T-helper 2 cell treated with Interferon-gamma antibody and Interleukin-4, amounts not matched to agents 5 μg/mL and 100 μg/mL, for 36 hours (primary cell): ENCODE results near the gene CALCOCO1.

ENCODE experiments used
- DNase-seq: peaks from one replicate; pipeline ENCODE4 v3.0.0; 2021; ENCODE audit warnings: low spot score
- H3K27ac Mint-ChIP-seq: one replicate; pipeline ENCODE4 v1.8.0; 2021; ENCODE audit warnings: mild to moderate bottlenecking, mixed read lengths
- H3K27me3 Mint-ChIP-seq: one replicate; pipeline ENCODE4 v1.8.0; 2021; ENCODE audit warnings: low read depth, mixed read lengths
- H3K36me3 Mint-ChIP-seq: one replicate; pipeline ENCODE4 v1.8.0; 2021; ENCODE audit warnings: low read depth, mixed read lengths
- H3K4me1 Mint-ChIP-seq: one replicate; pipeline ENCODE4 v1.8.0; 2021; ENCODE audit warnings: low read depth, mixed read lengths
- H3K4me3 Mint-ChIP-seq: one replicate; pipeline ENCODE4 v1.8.0; 2022; ENCODE audit warnings: mild to moderate bottlenecking, moderate library complexity, mixed read lengths
- H3K9me3 Mint-ChIP-seq: one replicate; pipeline ENCODE4 v1.8.0; 2021; ENCODE audit warnings: mixed read lengths

CALCOCO1 gene

DNA sequence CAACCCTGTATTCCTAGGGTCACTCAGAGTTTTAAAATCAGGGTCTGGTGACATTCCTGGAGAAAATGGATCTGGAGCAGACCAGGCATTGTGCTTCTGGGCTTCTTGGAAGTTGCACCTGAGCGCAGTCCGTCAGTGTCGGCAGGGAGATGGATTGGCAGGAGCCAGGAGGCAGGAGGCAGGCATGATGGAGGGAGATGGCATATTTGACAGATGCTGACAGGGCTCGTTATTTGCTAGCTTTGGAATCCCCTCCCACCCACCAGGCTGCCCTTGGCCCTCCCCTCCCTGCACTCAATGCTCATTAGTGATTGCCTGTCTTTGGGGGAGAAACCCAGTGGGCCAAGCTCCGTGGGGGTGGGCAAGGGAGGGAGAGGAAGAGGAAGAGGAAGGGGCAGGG is 19.8 kb upstream of the CALCOCO1 start:
- Mint-ChIP-seq H3K27ac (no peak overlapping the region), H3K27me3 (peaks cover 33% of the 10 kb centered on the region)

DNA sequence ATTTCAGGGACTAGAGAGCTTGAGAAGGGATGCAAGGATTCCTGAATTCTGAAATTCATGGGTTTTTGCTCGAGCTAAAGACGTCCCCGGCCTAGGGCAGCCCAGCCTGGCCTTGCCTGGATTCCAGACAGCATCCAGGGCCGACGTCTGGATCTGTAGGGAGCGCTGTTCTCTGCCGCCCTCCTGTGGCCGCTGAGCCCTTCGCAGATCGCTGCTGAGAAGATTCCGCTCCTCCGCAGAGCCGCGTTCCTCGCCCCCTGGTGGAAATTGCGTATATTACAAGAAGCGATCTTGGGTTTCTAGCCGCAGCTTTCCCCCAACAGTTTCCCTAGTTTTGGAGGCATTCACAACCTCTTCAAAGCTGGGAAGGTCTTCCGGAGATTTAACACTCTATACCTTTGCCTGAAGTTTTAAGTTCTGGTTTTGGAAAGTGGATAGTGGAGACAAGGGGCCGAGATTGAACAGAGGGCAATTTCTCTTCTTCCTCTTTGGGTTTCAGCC is 19.4 kb upstream of the CALCOCO1 start:
- peak; percentile 78 for DNase-seq
- H3K4me3 Mint-ChIP-seq, result no peak overlapping the region
- H3K27ac Mint-ChIP-seq, result no peak overlapping the region
- H3K36me3 Mint-ChIP-seq, result no peaks in the 10 kb centered on the region
- peaks cover 16% of the 10 kb centered on the region for H3K4me1 Mint-ChIP-seq
- H3K27me3 Mint-ChIP-seq, result peaks cover 33% of the 10 kb centered on the region
- H3K9me3 Mint-ChIP-seq, result no peaks in the 10 kb centered on the region

More for the DNA sequence above, 19.8 kb upstream of the CALCOCO1 start:
- Mint-ChIP-seq H3K9me3 (no peaks in the 10 kb centered on the region), H3K36me3 (no peaks in the 10 kb centered on the region), H3K4me3 (no peak overlapping the region), H3K4me1 (peaks cover 18% of the 10 kb centered on the region)
- DNase-seq, result no peak

DNA sequence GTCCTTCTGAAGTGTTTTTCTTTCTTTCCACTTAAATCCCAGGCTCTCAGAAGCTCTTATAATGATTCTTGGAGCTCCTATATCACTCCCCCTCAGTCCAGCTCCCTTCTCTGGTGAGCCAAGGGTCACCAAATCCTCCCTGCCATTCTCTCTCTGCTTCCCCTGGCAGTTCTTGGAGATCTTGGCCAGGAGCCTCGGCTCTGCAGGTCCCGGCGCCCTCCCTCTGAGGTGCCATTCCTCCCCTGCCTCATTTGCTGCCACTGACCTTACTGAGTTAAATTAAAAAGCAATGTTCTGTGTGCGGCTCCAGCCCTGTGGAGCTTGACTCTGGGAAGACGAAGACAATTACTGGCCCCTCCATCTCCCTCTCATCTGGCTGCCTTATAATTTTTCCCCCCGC is 17.5 kb upstream of the CALCOCO1 start:
- H3K9me3 Mint-ChIP-seq, result no peaks in the 10 kb centered on the region
- no peak overlapping the region for H3K4me3 Mint-ChIP-seq
- no peak for DNase-seq
- H3K4me1 Mint-ChIP-seq, result peaks cover 16% of the 10 kb centered on the region
- H3K27me3 Mint-ChIP-seq, result peaks cover 33% of the 10 kb centered on the region
- no peak overlapping the region for H3K27ac Mint-ChIP-seq
- H3K36me3 Mint-ChIP-seq, result no peaks in the 10 kb centered on the region

DNA sequence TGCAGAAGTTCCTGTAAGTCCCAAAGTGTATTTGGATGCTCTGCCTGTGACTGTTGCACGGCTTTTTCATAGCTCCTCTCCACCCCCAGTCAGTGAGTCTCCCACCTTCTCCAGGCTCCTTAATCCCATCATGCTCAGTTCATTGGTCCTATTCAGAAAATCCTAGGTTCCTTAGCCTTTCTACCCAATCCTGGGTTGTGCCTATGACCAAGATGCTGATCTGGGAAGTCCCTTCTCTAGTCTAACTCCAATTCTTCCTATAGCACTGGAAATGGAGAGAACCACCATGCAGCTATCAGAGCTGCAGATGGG is 16.8 kb upstream of the CALCOCO1 start:
- DNase-seq, result no peak
- Mint-ChIP-seq H3K9me3 (no peaks in the 10 kb centered on the region), H3K27ac (no peak overlapping the region), H3K4me3 (no peak overlapping the region), H3K27me3 (peaks cover 39% of the 10 kb centered on the region), H3K4me1 (peaks cover 19% of the 10 kb centered on the region), H3K36me3 (no peaks in the 10 kb centered on the region)

DNA sequence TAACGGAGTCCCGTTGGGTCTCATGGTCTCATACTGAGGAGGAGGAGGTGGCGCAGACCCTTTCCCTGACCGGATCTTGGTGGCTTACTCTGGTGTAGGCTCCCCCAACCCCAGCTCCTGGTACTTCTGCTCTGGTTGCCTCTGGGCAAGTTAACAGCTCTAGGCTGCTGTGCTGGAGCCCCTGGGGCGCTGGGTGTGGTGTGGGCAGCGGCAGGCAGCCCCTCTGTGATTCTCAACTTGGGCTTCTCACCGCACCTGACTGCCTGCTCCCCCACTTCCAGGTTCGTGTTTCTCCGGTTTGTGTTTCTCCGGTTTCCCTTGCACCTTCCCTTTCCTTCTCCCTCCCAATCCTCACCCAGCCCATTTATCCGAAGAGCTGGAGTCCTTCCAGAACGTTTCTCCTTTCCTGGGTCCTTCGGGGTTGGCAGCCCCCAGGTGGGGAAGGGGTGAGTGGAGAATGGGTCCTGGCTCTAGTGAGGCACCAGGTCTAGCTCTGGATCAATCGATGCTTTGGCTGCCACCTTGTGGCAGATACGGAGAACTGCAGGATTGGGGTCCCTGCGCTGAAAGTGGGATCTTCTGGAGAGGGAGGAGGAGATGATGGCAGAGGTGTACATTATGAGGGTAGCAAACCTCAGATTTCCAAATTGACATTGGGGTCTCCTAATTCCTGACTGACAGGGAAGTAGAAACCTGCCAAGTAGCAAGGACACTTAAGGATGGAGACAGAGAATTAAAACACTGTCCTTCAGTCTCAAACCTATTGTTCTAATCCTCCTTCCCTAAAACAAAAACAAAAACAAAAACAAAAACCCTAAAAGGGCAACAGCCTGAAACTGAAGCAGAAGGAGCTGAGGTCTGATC is 16.2 kb upstream of the CALCOCO1 start:
- peaks cover 23% of the 10 kb centered on the region for H3K4me1 Mint-ChIP-seq
- DNase-seq, result peak; percentile 47
- peak overlapping the region; percentile 63 for H3K4me3 Mint-ChIP-seq
- H3K27me3 Mint-ChIP-seq, result peaks cover 44% of the 10 kb centered on the region
- H3K27ac Mint-ChIP-seq, result no peak overlapping the region
- H3K36me3 Mint-ChIP-seq, result no peaks in the 10 kb centered on the region
- H3K9me3 Mint-ChIP-seq, result no peaks in the 10 kb centered on the region

DNA sequence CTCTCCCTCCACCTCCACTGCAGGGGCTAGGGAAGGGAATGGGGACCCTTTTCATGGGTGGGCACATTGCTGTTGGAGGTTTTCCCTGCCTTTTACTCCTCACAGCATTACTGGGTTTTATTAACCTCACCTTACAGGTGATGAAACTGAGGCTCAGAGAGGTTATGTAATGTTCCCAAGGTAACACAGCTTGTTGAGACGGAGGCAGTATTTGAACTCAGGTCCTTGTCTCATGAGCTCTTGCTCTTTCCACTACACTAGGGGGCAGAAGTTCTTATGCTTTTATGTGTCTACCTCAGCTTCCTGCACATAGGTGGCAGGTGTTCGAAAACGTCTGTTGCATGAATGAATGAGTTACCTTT is 12.9 kb upstream of the CALCOCO1 start:
- Mint-ChIP-seq H3K4me1 (peaks cover 11% of the 10 kb centered on the region), H3K27me3 (peaks cover 67% of the 10 kb centered on the region), H3K4me3 (no peak overlapping the region), H3K27ac (no peak overlapping the region), H3K36me3 (no peaks in the 10 kb centered on the region), H3K9me3 (no peaks in the 10 kb centered on the region)
- DNase-seq, result no peak

DNA sequence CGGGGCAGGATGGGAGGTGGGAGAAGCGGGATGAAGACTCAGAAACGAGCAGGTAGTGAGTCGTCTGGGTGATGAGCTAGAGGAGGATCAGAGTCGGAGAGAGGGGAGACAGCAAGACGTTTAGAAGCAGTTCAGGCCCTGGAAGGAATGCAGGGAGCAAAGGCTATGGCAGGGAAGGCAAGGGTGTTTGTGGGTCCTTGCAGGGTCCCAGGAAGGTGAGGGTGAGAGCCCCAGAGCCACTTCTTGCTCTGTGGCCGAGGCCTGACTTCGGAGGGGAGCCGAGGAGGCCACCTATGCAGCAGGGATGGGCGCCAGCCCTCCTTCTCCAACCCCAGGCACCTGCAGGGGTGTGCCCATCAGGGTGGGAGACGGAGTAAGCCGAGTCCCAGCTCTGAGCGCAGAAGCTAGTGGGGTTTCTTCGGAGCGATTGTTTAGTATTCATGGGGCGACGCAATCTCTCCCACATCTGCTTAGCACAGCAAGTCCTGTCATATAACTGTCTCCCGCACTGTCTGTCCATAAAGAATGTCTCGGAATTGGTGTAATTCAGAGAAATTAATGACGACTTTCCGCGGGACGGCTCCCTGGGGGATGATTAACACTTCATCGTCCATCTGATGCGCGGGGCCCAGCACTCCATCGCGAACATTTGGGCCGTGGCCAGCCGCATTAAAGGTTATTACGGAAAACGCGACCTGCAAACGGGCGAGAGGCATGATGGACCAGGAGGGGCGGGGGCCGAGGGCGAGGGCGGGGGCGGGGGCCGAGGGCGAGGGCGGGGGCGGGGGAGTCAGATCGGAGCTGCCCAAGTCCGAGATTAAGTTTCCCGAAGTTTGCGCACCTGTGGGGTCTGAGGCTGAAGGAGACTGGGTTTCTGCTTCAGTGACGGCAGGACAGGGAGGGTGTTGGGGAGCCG is 12.2 kb upstream of the CALCOCO1 start:
- H3K27me3 Mint-ChIP-seq, result peaks cover 63% of the 10 kb centered on the region
- H3K9me3 Mint-ChIP-seq, result no peaks in the 10 kb centered on the region
- H3K27ac Mint-ChIP-seq, result no peak overlapping the region
- DNase-seq, result no peak
- H3K4me1 Mint-ChIP-seq, result peaks cover 11% of the 10 kb centered on the region
- H3K4me3 Mint-ChIP-seq, result peak overlapping the region; percentile 16
- H3K36me3 Mint-ChIP-seq, result no peaks in the 10 kb centered on the region

DNA sequence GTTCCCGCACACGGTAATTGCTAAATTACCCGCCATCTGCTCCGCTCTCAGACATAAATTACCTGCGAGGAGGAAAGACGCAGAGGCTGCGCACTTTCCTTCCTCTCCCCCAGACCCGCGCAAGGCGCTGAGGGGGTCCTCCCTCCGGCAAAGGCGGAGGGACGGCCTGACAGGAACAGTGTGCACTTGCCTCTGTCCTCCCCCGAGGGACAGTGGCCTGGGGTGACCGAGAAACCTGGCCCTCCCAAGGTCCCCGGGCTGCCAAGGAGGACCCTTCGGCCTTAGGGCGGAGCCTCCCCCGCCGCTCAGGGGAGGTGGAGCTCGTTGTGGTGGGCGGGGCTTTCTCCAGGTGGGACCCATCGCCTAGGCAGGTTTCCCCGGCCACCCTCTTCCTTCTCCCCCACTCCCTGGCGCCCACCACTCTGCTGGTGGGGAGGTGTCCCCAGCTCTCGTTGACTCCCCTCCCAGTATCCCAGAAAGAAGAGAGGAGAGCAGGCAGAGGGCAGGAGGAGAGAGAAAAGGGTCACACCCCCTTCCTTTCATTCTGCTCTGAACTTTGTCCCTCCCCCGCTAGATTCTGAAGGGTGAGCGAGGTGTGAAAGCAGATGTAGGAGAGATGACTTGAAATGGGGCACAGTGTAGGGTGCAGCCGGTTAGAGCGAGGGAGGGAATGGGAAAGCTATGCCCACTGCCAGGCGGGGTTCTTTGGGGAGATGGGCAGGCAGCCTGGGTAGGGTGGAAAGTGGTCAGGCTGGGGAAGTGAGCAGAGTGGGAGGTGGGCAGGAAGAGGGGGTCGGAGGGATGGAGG is 11.4 kb upstream of the CALCOCO1 start:
- Mint-ChIP-seq H3K4me3 (peak overlapping the region; percentile 15), H3K4me1 (peaks cover 14% of the 10 kb centered on the region), H3K27me3 (peaks cover 64% of the 10 kb centered on the region), H3K9me3 (no peaks in the 10 kb centered on the region), H3K27ac (no peak overlapping the region), H3K36me3 (no peaks in the 10 kb centered on the region)
- no peak for DNase-seq

DNA sequence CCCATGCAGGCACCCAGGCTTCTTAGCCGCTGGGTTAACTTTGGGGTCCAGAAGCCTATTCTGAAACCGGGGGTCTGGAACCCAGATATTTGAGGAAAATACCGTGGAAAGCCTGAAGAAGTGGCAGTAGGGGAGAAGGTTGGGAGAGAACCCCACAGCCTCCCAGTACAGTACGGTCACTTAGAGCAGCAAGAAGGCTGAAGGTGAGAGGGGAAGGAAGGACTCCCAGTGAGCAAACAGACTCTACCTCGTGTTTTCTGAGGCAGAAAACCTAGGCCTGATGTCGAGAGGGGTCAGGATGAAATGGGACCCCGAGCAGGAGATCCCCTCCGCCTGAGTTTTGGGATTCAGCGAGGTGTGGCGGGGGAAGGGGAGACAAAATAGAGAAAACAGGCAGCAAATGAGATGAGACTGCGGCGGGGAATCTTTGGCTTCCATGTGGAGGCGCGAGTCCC is 10.7 kb upstream of the CALCOCO1 start:
- Mint-ChIP-seq H3K27me3 (peaks cover 62% of the 10 kb centered on the region), H3K9me3 (no peaks in the 10 kb centered on the region), H3K4me1 (peaks cover 11% of the 10 kb centered on the region), H3K27ac (no peak overlapping the region), H3K4me3 (peak overlapping the region; percentile 19), H3K36me3 (no peaks in the 10 kb centered on the region)
- DNase-seq, result no peak

DNA sequence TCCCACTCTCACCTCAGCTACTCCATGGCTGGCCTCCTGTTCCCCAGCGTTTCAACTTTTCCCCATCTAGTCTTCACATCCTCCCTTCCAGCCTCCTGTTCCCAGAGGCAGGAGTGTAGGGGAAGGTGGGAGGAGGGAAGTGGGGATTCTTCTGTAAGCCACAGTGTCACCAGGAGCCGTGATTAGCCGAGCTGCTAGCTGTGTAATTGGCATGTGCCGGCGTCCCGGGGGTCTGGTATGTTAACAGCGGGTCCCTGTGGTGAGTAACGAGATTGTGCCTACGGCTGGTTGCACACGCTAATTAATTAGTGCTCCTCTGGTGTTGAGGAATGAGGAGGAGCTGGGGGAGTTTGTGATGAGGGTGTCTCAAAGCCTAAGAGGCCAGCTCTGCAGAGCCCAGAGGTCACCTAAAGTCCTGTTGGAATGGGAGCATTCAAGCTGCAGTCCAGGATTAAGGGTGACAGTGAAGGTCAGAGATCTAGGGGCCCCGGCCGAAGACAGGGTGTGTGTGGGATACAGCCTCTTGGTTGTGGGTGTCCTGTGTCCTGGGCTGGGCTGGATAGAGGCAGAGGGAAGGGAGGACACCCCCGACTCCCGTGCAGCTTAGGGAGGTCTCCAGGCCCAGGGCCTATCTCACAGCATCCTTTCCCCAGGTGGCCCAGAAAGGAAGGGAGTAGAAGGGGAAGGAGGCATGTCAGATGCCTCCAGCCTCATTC is 10.0 kb upstream of the CALCOCO1 start:
- H3K9me3 Mint-ChIP-seq, result no peaks in the 10 kb centered on the region
- DNase-seq, result no peak
- H3K36me3 Mint-ChIP-seq, result no peaks in the 10 kb centered on the region
- peaks cover 11% of the 10 kb centered on the region for H3K4me1 Mint-ChIP-seq
- H3K27ac Mint-ChIP-seq, result no peak overlapping the region
- peaks cover 61% of the 10 kb centered on the region for H3K27me3 Mint-ChIP-seq
- H3K4me3 Mint-ChIP-seq, result no peak overlapping the region

DNA sequence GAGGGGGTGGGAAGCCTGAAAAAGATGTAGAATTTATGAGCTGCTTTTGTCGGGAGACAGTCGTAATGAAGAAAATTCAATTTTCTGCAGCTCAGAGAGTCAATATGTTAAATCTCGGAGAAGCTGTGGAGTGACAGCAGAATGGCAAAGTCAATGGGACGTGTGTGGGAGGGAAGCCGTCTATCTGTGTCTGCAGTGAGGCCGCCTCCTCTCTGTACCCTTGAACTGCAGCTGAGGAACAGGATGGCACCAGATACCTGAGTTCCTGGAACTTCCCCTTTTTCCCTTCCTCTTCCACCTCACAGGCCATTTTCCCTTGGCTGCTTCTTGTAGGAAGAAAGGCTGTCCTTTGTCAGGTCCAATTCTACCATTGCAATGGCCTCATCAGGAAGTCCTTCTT is 9.3 kb upstream of the CALCOCO1 start:
- Mint-ChIP-seq H3K27me3 (peaks cover 62% of the 10 kb centered on the region), H3K4me1 (peaks cover 11% of the 10 kb centered on the region), H3K27ac (no peak overlapping the region), H3K9me3 (no peaks in the 10 kb centered on the region), H3K36me3 (no peaks in the 10 kb centered on the region), H3K4me3 (no peak overlapping the region)
- no peak for DNase-seq

DNA sequence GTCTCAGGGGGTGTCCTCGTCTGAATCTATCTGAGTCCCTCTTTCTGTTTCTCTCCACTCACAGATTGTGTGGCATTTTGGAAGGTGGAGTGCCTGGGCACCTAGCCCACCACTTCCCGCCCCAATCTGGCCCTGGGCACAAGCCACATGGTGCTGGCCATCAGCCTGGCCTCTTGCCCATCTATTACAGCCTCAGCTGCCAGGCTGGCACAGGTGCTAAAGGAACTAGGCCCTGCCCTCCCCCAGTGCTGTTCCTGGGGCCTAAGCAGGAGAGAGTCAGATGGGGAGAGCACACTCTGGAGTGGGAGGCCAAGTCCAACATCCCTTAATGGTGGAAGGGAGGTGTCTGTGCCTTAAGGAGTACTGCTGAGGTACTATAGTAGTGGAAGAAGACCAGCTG is 8.3 kb upstream of the CALCOCO1 start:
- Mint-ChIP-seq H3K27me3 (peaks cover 69% of the 10 kb centered on the region), H3K4me1 (peaks cover 11% of the 10 kb centered on the region), H3K9me3 (no peaks in the 10 kb centered on the region), H3K36me3 (no peaks in the 10 kb centered on the region), H3K4me3 (no peak overlapping the region), H3K27ac (no peak overlapping the region)
- no peak for DNase-seq

DNA sequence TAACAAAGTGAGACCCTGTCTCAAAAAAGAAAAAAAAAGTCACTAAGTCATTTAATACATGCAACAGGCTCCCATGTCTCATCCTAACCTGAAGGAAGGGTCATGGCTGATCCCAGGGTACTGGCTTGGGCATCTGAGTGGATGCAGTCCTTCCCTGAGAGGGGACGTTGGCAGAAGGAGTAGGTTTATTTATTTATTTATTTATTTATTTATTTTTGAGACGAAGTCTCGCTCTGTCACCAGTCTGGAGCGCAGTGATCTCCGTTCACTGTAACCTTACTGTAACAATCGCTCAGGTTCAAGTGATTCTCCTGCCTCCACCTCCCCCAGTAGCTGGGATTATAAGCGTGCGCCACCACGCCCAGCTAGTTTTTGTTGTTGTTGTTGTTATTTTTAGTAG is 7.2 kb upstream of the CALCOCO1 start:
- peaks cover 8% of the 10 kb centered on the region for H3K4me1 Mint-ChIP-seq
- no peak overlapping the region for H3K27ac Mint-ChIP-seq
- H3K27me3 Mint-ChIP-seq, result peaks cover 66% of the 10 kb centered on the region
- no peak overlapping the region for H3K4me3 Mint-ChIP-seq
- H3K9me3 Mint-ChIP-seq, result no peaks in the 10 kb centered on the region
- DNase-seq, result no peak
- H3K36me3 Mint-ChIP-seq, result no peaks in the 10 kb centered on the region
